Tibial artery (tissue), 4 donors: ENCODE measurements around the gene OSBPL6.

Experiments used
- DNase-seq, 2 donors: peaks; one replicate each; pipeline ENCODE4 v3.0.0-alpha.2; 2019
- H3K27ac ChIP-seq, 2 donors: fragments of 200-600 bp; sonication (generic) in 1 of 2; 1 replicate in 1 of 2; 2 replicates in 1 of 2; pipeline ENCODE4 v1.5.1; 2018 to 2019; ENCODE audit warnings: mild to moderate bottlenecking in 1 of 2
- H3K27me3 ChIP-seq, 2 donors: fragments of 200-600 bp; sonication (generic) in 1 of 2; one replicate each; pipeline versions ENCODE4 v1.5.1 to v1.6.0; 2016 to 2019
- H3K36me3 ChIP-seq, 3 donors: fragments of 200-600 bp; sonication (generic) in 2 of 3; one replicate each; pipeline ENCODE4 v1.5.1; 2016 to 2019; ENCODE audit warnings: mild to moderate bottlenecking in 2 of 3
- H3K4me1 ChIP-seq, 4 donors: fragments of 200-600 bp; sonication (generic) in 2 of 4; 1 replicate in 3 of 4; 2 replicates in 1 of 4; pipeline ENCODE4 v1.5.1; 2016 to 2019
- H3K4me3 ChIP-seq, 2 donors: fragments of 200-600 bp; sonication (generic) in 1 of 2; 1 replicate in 1 of 2; 2 replicates in 1 of 2; pipeline ENCODE4 v1.5.1; 2018 to 2019; ENCODE audit warnings: mild to moderate bottlenecking in 2 of 2
- H3K9me3 ChIP-seq, 3 donors: fragments of 200-600 bp; sonication (generic) in 1 of 3; one replicate each; pipeline ENCODE4 v1.5.1; 2016 to 2019
- CTCF ChIP-seq, 2 experiments: fragments of 200-600 bp in 1 of 2; fragments of 450-650 bp in 1 of 2; IDR thresholded peaks; one replicate each; pipeline ENCODE4 v1.5.1; 2017 to 2019; ENCODE audit warnings: antibody characterized with exemption in 2 of 2, mild to moderate bottlenecking in 1 of 2, moderate library complexity in 1 of 2
- intact Hi-C: fragments of 100-400 bp; cut with DNase I; formaldehyde crosslinking; loops from one replicate; pipeline ENCODE4 v1.15.0; 2023; ENCODE audit warnings: low total_unique reads

Gene OSBPL6

GRCh38 chr2:178327516-178327915 is 133.2 kb downstream of the OSBPL6 start:
- no peaks in the 10 kb centered on the region for H3K27me3 ChIP-seq
- no peaks in the 10 kb centered on the region for H3K36me3 ChIP-seq
- H3K4me3 ChIP-seq, result no peak overlapping the region
- intact Hi-C loops, result no loop called here
- H3K4me1 ChIP-seq, result peaks cover 0 to 13% (median 0%) of the 10 kb centered on the region in 4 donors
- TF ChIP-seq CTCF (IDR thresholded peaks at IDR 0.05), result no peak
- H3K9me3 ChIP-seq, result no peaks in the 10 kb centered on the region
- no peak overlapping the region for H3K27ac ChIP-seq
- DNase-seq, result no peak

GRCh38 chr2:178328037-178328436 is 133.7 kb downstream of the OSBPL6 start:
- no peak overlapping the region for H3K27ac ChIP-seq
- no peak for TF ChIP-seq CTCF (IDR thresholded peaks at IDR 0.05)

GRCh38 chr2:178330175-178331017 is 136.1 kb downstream of the OSBPL6 start:
- DNase-seq, result no peak
- H3K27me3 ChIP-seq, result no peaks in the 10 kb centered on the region
- TF ChIP-seq CTCF (IDR thresholded peaks at IDR 0.05), result no peak
- H3K36me3 ChIP-seq, result no peaks in the 10 kb centered on the region
- peaks cover 0 to 8% (median 0%) of the 10 kb centered on the region in 4 donors for H3K4me1 ChIP-seq
- no peak overlapping the region for H3K4me3 ChIP-seq
- no peaks in the 10 kb centered on the region for H3K9me3 ChIP-seq
- no peak overlapping the region for H3K27ac ChIP-seq
- intact Hi-C loops, result no loop called here

More at GRCh38 chr2:178328037-178328436, 133.7 kb downstream of the OSBPL6 start:
- no peaks in the 10 kb centered on the region for H3K36me3 ChIP-seq
- H3K9me3 ChIP-seq, result no peaks in the 10 kb centered on the region
- DNase-seq, result no peak
- H3K27me3 ChIP-seq, result no peaks in the 10 kb centered on the region
- H3K4me1 ChIP-seq, result peaks cover 0 to 13% (median 0%) of the 10 kb centered on the region in 4 donors
- intact Hi-C loops, result no loop called here
- no peak overlapping the region for H3K4me3 ChIP-seq

- Histone ChIP-seq H3K4me1 (peaks cover 0 to 8% (median 0%) of the 10 kb centered on the region in 4 donors), H3K4me3 (no peak overlapping the region), H3K27ac (no peak overlapping the region), H3K27me3 (no peaks in the 10 kb centered on the region), H3K9me3 (no peaks in the 10 kb centered on the region), H3K36me3 (peaks cover 3 to 10% (median 4%) of the 10 kb centered on the region in 3 donors)
- no peak for TF ChIP-seq CTCF (IDR thresholded peaks at IDR 0.05)
- DNase-seq, result no peak
- intact Hi-C loops, result no loop called here
These were observed 137.4 kb downstream of the OSBPL6 start for GRCh38 chr2:178331474-178332432.

- intact Hi-C loops, result no loop called here
- H3K27ac ChIP-seq, result no peak overlapping the region
- TF ChIP-seq CTCF (IDR thresholded peaks at IDR 0.05), result no peak
- no peaks in the 10 kb centered on the region for H3K9me3 ChIP-seq
- H3K4me1 ChIP-seq, result no peaks in the 10 kb centered on the region
- H3K36me3 ChIP-seq, result peaks cover 3 to 12% (median 4%) of the 10 kb centered on the region in 3 donors
- no peak for DNase-seq
- no peaks in the 10 kb centered on the region for H3K27me3 ChIP-seq
- no peak overlapping the region for H3K4me3 ChIP-seq
These were observed 139.5 kb downstream of the OSBPL6 start for GRCh38 chr2:178333851-178334250.
